Measurements from ENCODE around the gene LRP1B.

- no peak for TF ChIP-seq EZH2 (IDR thresholded peaks at IDR 0.05; ENCODE audit: borderline replicate concordance, low read length)
- TF ChIP-seq, protein P1, sequence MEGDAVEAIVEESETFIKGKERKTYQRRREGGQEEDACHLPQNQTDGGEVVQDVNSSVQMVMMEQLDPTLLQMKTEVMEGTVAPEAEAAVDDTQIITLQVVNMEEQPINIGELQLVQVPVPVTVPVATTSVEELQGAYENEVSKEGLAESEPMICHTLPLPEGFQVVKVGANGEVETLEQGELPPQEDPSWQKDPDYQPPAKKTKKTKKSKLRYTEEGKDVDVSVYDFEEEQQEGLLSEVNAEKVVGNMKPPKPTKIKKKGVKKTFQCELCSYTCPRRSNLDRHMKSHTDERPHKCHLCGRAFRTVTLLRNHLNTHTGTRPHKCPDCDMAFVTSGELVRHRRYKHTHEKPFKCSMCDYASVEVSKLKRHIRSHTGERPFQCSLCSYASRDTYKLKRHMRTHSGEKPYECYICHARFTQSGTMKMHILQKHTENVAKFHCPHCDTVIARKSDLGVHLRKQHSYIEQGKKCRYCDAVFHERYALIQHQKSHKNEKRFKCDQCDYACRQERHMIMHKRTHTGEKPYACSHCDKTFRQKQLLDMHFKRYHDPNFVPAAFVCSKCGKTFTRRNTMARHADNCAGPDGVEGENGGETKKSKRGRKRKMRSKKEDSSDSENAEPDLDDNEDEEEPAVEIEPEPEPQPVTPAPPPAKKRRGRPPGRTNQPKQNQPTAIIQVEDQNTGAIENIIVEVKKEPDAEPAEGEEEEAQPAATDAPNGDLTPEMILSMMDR (IDR thresholded peaks at IDR 0.05; ENCODE audit: low read length) = no peak
Measured at GRCh38 chr2:141579071-141579470, 551.7 kb downstream of the LRP1B start.
